IPS-11a (cell line): ENCODE results near the gene SLX9.
"Not testable (repeated sequence)": the region's sequence is repeated elsewhere in the genome, so short reads cannot be mapped to it uniquely, and the experiment has no call there.

ENCODE experiments used
- H3K4me3 ChIP-seq: one replicate; pipeline ENCODE4 v1.5.1; 2013; ENCODE audit warnings: low read depth, low read length, control low read depth

SLX9 gene

GRCh38 chr21:44975720-44976555 lies 36.1 kb downstream of the SLX9 start:
- no peak overlapping the region for H3K4me3 ChIP-seq

GRCh38 chr21:44976556-44977393 lies 36.9 kb downstream of the SLX9 start:
- H3K4me3 ChIP-seq = not testable (repeated sequence)

GRCh38 chr21:44977616-44978340 lies 37.9 kb downstream of the SLX9 start:
- H3K4me3 ChIP-seq = no peak overlapping the region

GRCh38 chr21:44979687-44980561 lies 40.1 kb downstream of the SLX9 start:
- H3K4me3 ChIP-seq = no peak overlapping the region

- H3K4me3 ChIP-seq = no peak overlapping the region
Measured at GRCh38 chr21:44980562-44981489, 41.0 kb downstream of the SLX9 start.

- H3K4me3 ChIP-seq = no peak overlapping the region
Measured at GRCh38 chr21:44982558-44983250, 42.9 kb downstream of the SLX9 start.

GRCh38 chr21:44983421-44984206 lies 43.8 kb downstream of the SLX9 start:
- H3K4me3 ChIP-seq = no peak overlapping the region

- no peak overlapping the region for H3K4me3 ChIP-seq
Measured at GRCh38 chr21:44984428-44984791, 44.6 kb downstream of the SLX9 start.

- H3K4me3 ChIP-seq = no peak overlapping the region
Measured at GRCh38 chr21:44984792-44985440, 45.1 kb downstream of the SLX9 start.

GRCh38 chr21:44985441-44986401 lies 45.9 kb downstream of the SLX9 start:
- H3K4me3 ChIP-seq = no peak overlapping the region

- H3K4me3 ChIP-seq = no peak overlapping the region
Measured at GRCh38 chr21:44986471-44987291, 46.9 kb downstream of the SLX9 start.

GRCh38 chr21:44987301-44987885 lies 47.6 kb downstream of the SLX9 start:
- no peak overlapping the region for H3K4me3 ChIP-seq

GRCh38 chr21:44987886-44988606 lies 48.2 kb downstream of the SLX9 start:
- no peak overlapping the region for H3K4me3 ChIP-seq
